OCI-LY3 (cell line): ENCODE results near the gene SLC52A3.
"Not testable (repeated sequence)": the region's sequence is repeated elsewhere in the genome, so short reads cannot be mapped to it uniquely, and the experiment has no call there.

Source experiments
- H2AFZ ChIP-seq: fragments of 200-600, 300-600 bp; shearing (Covaris generic); 2 replicates; pipeline ENCODE4 v1.6.0; 2014; ENCODE audit warnings: antibody characterized with exemption, low read depth, low read length
- H3K27ac ChIP-seq: fragments of 200-600, 300-600 bp; sonication (generic); 2 replicates; pipeline ENCODE4 v1.5.1; 2014; ENCODE audit warnings: mild to moderate bottlenecking, low read length, moderate library complexity, mixed read lengths
- H3K27me3 ChIP-seq: fragments of 200-600, 300-600 bp; sonication (generic); 2 replicates; pipeline ENCODE4 v1.6.1; 2014; ENCODE audit warnings: low read depth, low read length, mixed read lengths
- H3K36me3 ChIP-seq: fragments of 200-600, 300-600 bp; sonication (generic); replicated peaks from 2 replicates; pipeline ENCODE3; 2014; ENCODE audit warnings: low read depth, low read length, mixed read lengths
- H3K4me1 ChIP-seq: fragments of 300-600, 200-600 bp; sonication (generic); 2 replicates; pipeline ENCODE4 v1.6.1; 2014; ENCODE audit warnings: low read length, mixed read lengths
- H3K4me2 ChIP-seq: fragments of 200-600, 300-600 bp; sonication (generic); 2 replicates; pipeline ENCODE4 v1.6.1; 2014; ENCODE audit warnings: low read length, mixed read lengths
- H3K4me3 ChIP-seq: fragments of 300-600, 200-600 bp; sonication (generic); 2 replicates; pipeline ENCODE4 v1.5.1; 2014; ENCODE audit warnings: antibody characterized with exemption, mild to moderate bottlenecking, low read length, moderate library complexity
- H3K79me2 ChIP-seq: fragments of 300-600, 200-600 bp; shearing (Covaris generic); 2 replicates; pipeline ENCODE4 v1.6.1; 2014; ENCODE audit warnings: mild to moderate bottlenecking, low read length, mixed read lengths
- H3K9ac ChIP-seq: fragments of 300-600, 200-600 bp; shearing (Covaris generic); 2 replicates; pipeline ENCODE4 v1.6.0; 2014; ENCODE audit warnings: mild to moderate bottlenecking, low read length, moderate library complexity
- H3K9me3 ChIP-seq: fragments of 200-600, 300-600 bp; shearing (Covaris generic); 2 replicates; pipeline ENCODE4 v1.6.1; 2014; ENCODE audit warnings: low read length, mixed read lengths; ENCODE audit not compliant: insufficient read depth
- H4K20me1 ChIP-seq: fragments of 200-600, 300-600 bp; sonication (generic); 2 replicates; pipeline ENCODE4 v1.6.1; 2016; ENCODE audit warnings: low read length, mixed read lengths; ENCODE audit not compliant: insufficient read depth
- EZH2phosphoT487 ChIP-seq: fragments of 200-600 bp; shearing (Covaris generic); IDR thresholded peaks from 2 replicates; pipeline ENCODE4 v1.6.1; 2018; ENCODE audit warnings: antibody characterized with exemption, mixed run types, low read depth
- TF ChIP-seq, protein P1 (sequence below): fragments of 200-600, 300-600 bp; sonication (generic); IDR thresholded peaks from 2 replicates; pipeline ENCODE4 v1.5.1; 2014; ENCODE audit warnings: antibody characterized with exemption, low read length, low read depth

SLC52A3 gene

DNA sequence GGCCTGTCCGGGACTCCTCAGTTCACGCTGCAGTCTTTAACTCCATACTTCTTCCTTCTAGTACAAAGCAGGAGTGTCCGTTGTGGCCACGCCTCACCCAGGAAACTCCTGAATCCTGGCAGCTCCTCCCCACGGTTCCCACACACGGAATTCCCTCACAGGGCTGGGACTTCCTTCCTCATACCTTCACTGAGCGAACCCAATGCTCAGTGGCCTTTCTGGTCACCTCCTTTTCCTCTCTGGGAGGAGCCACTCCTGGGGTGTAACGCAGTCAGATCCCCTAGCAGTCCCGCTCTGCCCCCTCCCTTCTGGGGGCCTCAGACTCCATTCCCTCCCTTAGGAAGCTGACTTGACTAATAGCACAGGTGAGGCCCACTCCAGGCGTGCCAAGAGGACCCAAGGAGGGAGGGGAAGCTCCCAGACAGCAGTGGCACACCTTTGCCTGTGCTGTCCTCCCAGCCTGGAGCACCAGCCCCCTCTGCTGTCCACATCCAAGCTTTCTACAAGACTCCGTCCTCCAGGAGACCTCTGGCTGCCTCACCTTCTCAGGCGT, at the start of gene SLC52A3:
Gene SLC52A3, minus strand, starts transcription at position 75 of the 553 bp plus-strand sequence. CDS start 2,726 bp downstream, outside the sequence.
- no peak within 1 kb of the TSS for H3K27ac ChIP-seq

DNA sequence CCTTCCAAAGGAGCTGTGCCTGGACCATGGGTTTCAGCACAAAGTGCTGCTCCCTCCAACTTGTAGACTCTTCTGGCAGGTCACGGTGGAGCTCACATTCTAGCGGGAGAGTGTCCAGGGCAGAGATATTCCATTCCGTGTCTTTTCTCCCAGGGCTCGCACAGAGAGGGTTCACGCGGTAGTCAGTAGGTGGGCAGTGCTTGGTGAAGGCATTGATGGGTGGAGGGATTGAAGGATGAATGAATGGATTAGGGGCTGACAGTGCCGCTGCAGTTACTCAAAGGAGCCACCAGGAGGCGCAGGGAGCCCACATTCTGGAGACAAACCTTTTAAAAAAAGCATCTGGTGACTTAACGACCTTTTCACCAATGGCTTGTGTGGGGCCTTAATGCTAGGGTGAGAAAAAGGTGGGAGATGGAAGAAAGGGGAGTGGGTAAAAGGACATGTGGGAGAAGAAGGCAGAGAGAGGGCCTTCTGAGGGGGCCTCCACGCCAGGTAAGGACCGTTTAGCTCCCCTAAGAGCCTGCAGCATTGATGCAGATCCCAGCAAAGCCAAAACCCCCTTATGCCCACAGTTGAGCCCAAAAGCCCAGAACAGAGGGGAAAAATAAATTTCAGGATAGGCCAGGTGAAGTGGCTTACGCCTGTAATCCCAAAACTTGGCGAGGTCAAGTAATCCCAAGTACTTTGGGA, 47.8 kb upstream of the SLC52A3 start:
- H3K36me3 ChIP-seq = no peaks in the 10 kb centered on the region
- H3K27me3 ChIP-seq = no peaks in the 10 kb centered on the region
- no peaks in the 10 kb centered on the region for H4K20me1 ChIP-seq
- no peak overlapping the region for H3K4me3 ChIP-seq
- H3K4me1 ChIP-seq = no peaks in the 10 kb centered on the region
- no peak overlapping the region for H3K27ac ChIP-seq
- TF ChIP-seq EZH2phosphoT487 = no peak
- TF ChIP-seq, protein P1, sequence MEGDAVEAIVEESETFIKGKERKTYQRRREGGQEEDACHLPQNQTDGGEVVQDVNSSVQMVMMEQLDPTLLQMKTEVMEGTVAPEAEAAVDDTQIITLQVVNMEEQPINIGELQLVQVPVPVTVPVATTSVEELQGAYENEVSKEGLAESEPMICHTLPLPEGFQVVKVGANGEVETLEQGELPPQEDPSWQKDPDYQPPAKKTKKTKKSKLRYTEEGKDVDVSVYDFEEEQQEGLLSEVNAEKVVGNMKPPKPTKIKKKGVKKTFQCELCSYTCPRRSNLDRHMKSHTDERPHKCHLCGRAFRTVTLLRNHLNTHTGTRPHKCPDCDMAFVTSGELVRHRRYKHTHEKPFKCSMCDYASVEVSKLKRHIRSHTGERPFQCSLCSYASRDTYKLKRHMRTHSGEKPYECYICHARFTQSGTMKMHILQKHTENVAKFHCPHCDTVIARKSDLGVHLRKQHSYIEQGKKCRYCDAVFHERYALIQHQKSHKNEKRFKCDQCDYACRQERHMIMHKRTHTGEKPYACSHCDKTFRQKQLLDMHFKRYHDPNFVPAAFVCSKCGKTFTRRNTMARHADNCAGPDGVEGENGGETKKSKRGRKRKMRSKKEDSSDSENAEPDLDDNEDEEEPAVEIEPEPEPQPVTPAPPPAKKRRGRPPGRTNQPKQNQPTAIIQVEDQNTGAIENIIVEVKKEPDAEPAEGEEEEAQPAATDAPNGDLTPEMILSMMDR = peak; percentile 97
- H2AFZ ChIP-seq = no peak overlapping the region
- no peaks in the 10 kb centered on the region for H3K9me3 ChIP-seq
- H3K9ac ChIP-seq = no peak overlapping the region
- no peaks in the 10 kb centered on the region for H3K79me2 ChIP-seq
- no peak overlapping the region for H3K4me2 ChIP-seq

More for the DNA sequence above, at the start of gene SLC52A3:
- TF ChIP-seq EZH2phosphoT487 = no peak
- TF ChIP-seq, protein P1 = peak; percentile 46
- no peak within 1 kb of the TSS for H2AFZ ChIP-seq
- no peaks in the 10 kb centered on the region for H3K79me2 ChIP-seq
- H3K4me1 ChIP-seq = peaks cover 7% of the 10 kb centered on the region; the same call in 1 of the 2 replicates
- no peak within 1 kb of the TSS for H3K4me3 ChIP-seq
- H3K4me2 ChIP-seq = no peak within 1 kb of the TSS
- no peaks in the 10 kb centered on the region for H3K9me3 ChIP-seq
- H3K27me3 ChIP-seq = peaks cover 14% of the 10 kb centered on the region; the same call in 1 of the 2 replicates
- H4K20me1 ChIP-seq = no peaks in the 10 kb centered on the region
- no peak within 1 kb of the TSS for H3K9ac ChIP-seq
- H3K36me3 ChIP-seq = no peaks in the 10 kb centered on the region

DNA sequence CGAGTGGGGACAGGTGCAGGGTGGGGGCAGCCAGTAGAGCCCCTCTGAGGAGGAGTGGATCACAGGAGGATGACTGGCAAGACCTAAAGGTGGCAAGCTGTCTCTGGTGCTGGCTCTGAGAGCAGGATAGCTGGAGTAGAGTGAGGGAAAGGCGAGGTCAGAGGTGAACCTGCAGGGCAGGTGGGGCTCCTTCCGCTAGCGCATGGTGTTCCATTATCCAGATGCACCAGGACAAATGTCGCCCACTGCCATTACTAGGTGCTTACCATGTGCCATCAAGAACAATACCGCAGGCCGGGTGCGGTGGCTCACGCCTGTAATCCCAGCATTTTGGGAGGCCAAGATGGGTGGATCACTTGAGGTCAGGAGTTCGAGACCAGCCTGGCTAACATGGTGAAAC, 46.9 kb upstream of the SLC52A3 start:
- Histone ChIP-seq H3K27ac (no peak overlapping the region), H4K20me1 (no peaks in the 10 kb centered on the region), H3K4me3 (no peak overlapping the region), H3K4me2 (no peak overlapping the region), H3K27me3 (peaks cover 1% of the 10 kb centered on the region; the same call in 1 of the 2 replicates), H3K79me2 (no peaks in the 10 kb centered on the region), H3K36me3 (no peaks in the 10 kb centered on the region), H3K4me1 (no peaks in the 10 kb centered on the region), H3K9ac (no peak overlapping the region), H3K9me3 (no peaks in the 10 kb centered on the region), H2AFZ (no peak overlapping the region)
- no peak for TF ChIP-seq EZH2phosphoT487
- TF ChIP-seq, protein P1 = no peak

DNA sequence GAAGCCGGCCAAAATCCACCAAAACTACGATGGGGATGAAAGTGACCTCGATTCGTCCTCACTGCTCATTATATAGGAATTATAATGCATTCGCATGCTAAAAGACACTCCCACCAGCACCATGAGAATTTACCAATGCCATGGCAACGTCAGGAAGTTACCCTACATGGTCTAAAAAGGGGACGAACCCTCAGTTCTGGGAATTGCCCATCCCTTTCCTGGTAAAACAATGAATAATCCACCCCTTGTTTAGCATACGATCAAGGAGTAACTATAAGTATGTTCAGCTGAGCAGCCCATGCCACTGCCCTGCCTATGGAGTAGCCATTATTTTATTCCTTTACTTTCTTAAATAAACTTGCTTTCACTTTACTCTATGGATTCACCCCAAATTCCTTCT, 45.1 kb upstream of the SLC52A3 start:
- Histone ChIP-seq H3K36me3 (no peaks in the 10 kb centered on the region), H3K4me1 (no peaks in the 10 kb centered on the region), H3K27ac (no peak overlapping the region), H3K9me3 (no peaks in the 10 kb centered on the region), H3K9ac (no peak overlapping the region), H3K4me2 (no peak overlapping the region), H3K4me3 (no peak overlapping the region), H4K20me1 (no peaks in the 10 kb centered on the region), H3K79me2 (no peaks in the 10 kb centered on the region), H2AFZ (no peak overlapping the region), H3K27me3 (peaks cover 5% of the 10 kb centered on the region; the same call in 1 of the 2 replicates)
- TF ChIP-seq EZH2phosphoT487 = no peak
- TF ChIP-seq, protein P1 = no peak

DNA sequence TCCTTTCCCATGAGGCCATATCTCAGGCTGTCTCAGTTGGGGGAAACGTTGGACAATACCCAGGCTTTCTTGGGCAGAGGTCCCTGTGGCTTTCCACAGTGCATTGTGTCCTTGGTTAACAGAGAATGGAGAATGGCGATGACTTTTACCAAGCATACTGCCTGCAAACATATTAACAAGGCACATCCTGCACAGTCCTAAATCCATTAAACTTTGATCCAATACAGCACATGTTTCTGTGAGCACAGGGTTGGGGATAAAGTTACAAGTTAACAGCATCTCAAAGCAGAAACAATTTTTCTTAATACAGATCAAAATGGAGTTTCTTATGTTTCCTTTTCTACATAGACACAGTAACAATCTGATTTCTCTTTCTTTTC, 44.1 kb upstream of the SLC52A3 start:
- not testable (repeated sequence) for H3K36me3 ChIP-seq, H3K27ac ChIP-seq, H3K79me2 ChIP-seq, H3K9me3 ChIP-seq, H2AFZ ChIP-seq, H4K20me1 ChIP-seq, H3K4me3 ChIP-seq, H3K4me1 ChIP-seq, H3K27me3 ChIP-seq, H3K9ac ChIP-seq, H3K4me2 ChIP-seq

DNA sequence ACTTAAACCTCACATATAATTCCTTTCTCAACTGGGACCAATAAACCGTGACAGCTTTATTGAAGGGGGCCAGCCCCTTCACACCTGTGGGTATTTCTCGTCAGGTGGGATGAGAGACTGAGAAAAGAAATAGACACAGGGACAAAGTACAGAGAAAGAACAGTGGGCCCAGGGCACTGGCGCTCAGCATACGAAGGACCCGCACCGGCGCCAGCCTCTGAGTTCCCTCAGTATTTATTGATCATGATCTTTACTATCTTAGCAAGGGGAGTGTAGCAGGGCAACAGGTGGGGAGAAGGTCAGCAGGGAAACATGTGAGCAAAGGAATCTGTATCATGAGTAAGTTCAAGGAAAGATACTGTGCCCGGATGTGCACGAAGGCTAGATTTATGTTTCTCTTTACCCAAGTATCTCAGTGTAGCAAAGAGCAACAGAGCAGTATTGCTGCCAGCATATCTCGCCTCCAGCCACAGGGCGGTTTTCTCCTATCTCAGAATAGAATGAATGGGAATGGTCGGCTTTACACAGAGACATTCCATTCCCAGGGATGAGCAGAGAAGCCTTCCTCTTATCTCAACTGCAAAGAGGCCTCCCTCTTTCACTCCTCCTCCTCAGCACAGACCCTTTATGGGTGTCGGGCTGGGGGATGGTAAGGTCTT, 43.6 kb upstream of the SLC52A3 start:
- not testable (repeated sequence) for H3K79me2 ChIP-seq, H3K36me3 ChIP-seq, H3K27ac ChIP-seq, H3K9ac ChIP-seq, H3K27me3 ChIP-seq, H4K20me1 ChIP-seq, H2AFZ ChIP-seq, H3K4me1 ChIP-seq, H3K4me3 ChIP-seq, H3K9me3 ChIP-seq, H3K4me2 ChIP-seq
